Measurements from ENCODE around the gene NHSL1.

The NHSL1 gene

GRCh38 chr6:138397128-138398122 lies 101.9 kb downstream of the NHSL1 start:
- DNase-seq = no peak

- DNase-seq = no peak
Measured at GRCh38 chr6:138396709-138397108, 102.6 kb downstream of the NHSL1 start.

- DNase-seq = no peak
Measured at GRCh38 chr6:138393871-138394783, 105.2 kb downstream of the NHSL1 start.

GRCh38 chr6:138389551-138389950 lies 109.7 kb downstream of the NHSL1 start:
- no peak for DNase-seq

GRCh38 chr6:138387577-138388368 lies 111.5 kb downstream of the NHSL1 start:
- DNase-seq = peak; percentile 61

- DNase-seq = no peak
Measured at GRCh38 chr6:138386897-138387296, 112.4 kb downstream of the NHSL1 start.

- DNase-seq = no peak
Measured at GRCh38 chr6:138383776-138384175, 115.5 kb downstream of the NHSL1 start.

GRCh38 chr6:138382498-138383265 lies 116.6 kb downstream of the NHSL1 start:
- DNase-seq = no peak

GRCh38 chr6:138378463-138378862 lies 120.8 kb downstream of the NHSL1 start:
- DNase-seq = no peak

GRCh38 chr6:138377844-138378243 lies 121.5 kb downstream of the NHSL1 start, which contains the start of gene SMIM28:
Gene SMIM28, plus strand, starts transcription at chr6:138377905. Its CDS starts 168 bp downstream, at chr6:138378073.
- DNase-seq = peak; percentile 12

- DNase-seq = no peak
Measured at GRCh38 chr6:138377042-138377441, 122.3 kb downstream of the NHSL1 start.

- no peak for DNase-seq
Measured at GRCh38 chr6:138374815-138375214, 124.5 kb downstream of the NHSL1 start.

- no peak for DNase-seq
Measured at GRCh38 chr6:138374230-138374629, 125.1 kb downstream of the NHSL1 start.

GRCh38 chr6:138372711-138373463 lies 126.4 kb downstream of the NHSL1 start:
- no peak for DNase-seq

Data from NCI-H1417 treated with DMSO at 0.1 percent for 48 hours (cell line).